Measurements from ENCODE around the gene THSD7A.
"Not testable (repeated sequence)": the region's sequence is repeated elsewhere in the genome, so short reads cannot be mapped to it uniquely, and the experiment has no call there.

Gene THSD7A

DNA sequence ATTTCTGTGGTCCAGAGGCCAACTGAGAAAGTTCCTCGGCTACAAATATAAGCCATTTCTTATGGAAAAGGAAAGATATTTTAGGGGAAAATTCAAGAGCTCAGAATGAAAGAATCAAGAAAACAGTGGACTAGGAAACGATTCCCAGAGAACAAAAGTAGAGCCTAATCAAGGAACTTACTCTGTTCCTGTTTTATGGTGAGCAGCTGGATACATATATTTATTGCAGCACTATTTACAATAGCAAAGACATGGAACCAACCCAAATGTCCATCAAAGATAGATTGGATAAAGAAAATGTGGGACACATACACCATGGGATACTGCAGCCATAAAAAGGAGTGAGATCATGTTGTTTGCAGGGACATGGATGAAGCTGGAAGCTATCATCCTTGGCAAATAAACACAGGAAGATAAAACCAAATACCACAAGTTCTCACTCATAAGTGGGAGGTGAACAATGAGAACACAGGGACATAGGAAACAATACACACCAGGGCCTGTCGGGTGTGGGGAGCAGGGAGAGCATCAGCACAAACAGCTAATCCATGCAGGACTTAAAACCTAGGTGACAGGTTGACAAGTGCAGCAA lies 298.7 kb downstream of the THSD7A start:
- peak; percentile 96 for DNase-seq (ENCODE audit: low read depth)
- TF ChIP-seq, protein P1, sequence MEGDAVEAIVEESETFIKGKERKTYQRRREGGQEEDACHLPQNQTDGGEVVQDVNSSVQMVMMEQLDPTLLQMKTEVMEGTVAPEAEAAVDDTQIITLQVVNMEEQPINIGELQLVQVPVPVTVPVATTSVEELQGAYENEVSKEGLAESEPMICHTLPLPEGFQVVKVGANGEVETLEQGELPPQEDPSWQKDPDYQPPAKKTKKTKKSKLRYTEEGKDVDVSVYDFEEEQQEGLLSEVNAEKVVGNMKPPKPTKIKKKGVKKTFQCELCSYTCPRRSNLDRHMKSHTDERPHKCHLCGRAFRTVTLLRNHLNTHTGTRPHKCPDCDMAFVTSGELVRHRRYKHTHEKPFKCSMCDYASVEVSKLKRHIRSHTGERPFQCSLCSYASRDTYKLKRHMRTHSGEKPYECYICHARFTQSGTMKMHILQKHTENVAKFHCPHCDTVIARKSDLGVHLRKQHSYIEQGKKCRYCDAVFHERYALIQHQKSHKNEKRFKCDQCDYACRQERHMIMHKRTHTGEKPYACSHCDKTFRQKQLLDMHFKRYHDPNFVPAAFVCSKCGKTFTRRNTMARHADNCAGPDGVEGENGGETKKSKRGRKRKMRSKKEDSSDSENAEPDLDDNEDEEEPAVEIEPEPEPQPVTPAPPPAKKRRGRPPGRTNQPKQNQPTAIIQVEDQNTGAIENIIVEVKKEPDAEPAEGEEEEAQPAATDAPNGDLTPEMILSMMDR (IDR thresholded peaks at IDR 0.05; ENCODE audit: control insufficient read depth, extremely low read depth, insufficient read depth), result no peak
- peak overlapping the region; percentile 1; the same call in 1 of the 2 replicates for H3K4me3 ChIP-seq (ENCODE audit: low read depth, low read length)

DNA sequence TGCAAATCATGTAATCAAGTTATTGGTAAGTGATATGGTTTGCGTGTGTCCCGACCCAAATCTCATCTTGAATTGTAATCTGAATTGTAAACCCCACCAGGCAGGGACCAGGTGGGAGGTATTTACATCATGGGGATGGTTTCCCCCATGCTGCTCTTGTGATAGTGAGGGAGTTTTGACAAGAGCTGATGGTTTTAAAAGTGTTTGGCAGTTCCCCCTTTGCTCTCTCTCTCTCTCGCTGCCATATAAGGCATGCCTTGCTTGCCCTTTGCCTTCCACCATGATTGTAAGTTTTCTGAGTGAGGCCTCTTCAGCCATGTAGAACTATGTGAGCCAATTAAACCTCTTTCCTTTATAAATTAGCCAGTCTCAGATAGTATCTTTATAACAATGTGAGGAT lies 302.6 kb downstream of the THSD7A start:
- peak; percentile 58 for DNase-seq (ENCODE audit: low read depth)
- H3K4me3 ChIP-seq (ENCODE audit: low read depth, low read length), result no peak overlapping the region
- TF ChIP-seq, protein P1 (IDR thresholded peaks at IDR 0.05; ENCODE audit: control insufficient read depth, extremely low read depth, insufficient read depth), result no peak

DNA sequence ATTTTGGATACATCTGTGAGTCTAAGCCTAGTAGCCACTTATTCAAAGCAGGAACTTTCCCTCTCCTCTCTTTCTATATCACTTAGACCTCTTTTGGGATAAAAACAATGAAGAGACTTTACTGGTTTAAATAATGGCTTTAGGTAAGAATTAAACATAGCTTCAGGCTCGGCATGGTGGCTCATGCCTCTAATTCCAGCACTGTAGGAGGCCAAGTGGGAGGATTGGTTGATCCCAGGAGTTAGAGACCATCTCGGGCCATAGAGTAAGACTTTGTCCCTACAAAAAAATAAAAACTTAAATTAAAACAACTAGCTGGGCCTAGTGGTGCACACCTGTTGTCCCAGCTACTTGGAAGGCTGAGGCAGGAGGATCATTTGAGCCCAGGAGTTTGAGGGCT lies 304.3 kb downstream of the THSD7A start:
- TF ChIP-seq, protein P1 (IDR thresholded peaks at IDR 0.05; ENCODE audit: control insufficient read depth, extremely low read depth, insufficient read depth), result no peak
- no peak for DNase-seq (ENCODE audit: low read depth)
- no peak overlapping the region for H3K4me3 ChIP-seq (ENCODE audit: low read depth, low read length)

DNA sequence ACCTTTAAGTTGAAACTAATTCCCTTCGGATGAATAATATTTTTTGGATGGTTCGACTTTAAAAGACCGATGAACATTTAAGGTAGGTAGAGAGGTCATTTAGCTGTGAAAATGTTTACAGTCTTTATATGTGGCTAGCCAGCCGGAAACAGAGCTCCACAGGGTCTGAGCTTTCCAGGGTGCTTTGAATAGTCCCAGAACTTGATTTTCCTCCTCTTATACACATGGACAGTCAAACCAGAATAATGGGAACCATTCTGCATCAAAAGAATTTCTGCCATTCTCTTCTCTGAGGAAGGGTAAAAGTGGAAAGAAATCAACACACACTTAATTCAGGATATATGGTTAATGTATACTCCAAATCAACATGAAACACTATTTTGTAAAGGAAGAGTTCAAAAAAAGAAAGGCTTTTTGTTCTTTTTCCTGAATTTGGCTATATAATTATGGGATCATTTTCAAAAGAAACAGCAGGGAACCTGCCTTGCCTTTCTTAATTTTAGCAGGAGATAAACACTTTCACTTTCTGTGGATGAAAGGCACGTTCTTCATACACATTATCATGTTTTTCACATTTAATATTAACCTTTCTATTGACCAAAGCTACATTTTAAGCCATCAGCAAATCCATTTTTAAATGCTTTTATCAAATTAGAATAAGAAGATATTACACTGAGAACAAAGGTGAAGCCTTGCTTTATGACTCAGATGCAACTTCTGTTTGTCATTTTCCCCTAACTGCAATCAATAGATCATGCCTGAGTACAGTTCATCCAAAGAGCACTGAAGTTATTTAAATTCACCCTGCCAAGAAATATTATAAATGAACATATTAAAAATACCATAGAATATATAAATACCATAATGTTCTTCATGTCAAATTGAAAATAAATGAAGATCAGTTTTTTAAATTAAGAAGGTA lies 307.3 kb downstream of the THSD7A start:
- H3K4me3 ChIP-seq (ENCODE audit: low read depth, low read length), result no peak overlapping the region
- no peak for DNase-seq (ENCODE audit: low read depth)
- TF ChIP-seq, protein P1 (IDR thresholded peaks at IDR 0.05; ENCODE audit: control insufficient read depth, extremely low read depth, insufficient read depth), result no peak

DNA sequence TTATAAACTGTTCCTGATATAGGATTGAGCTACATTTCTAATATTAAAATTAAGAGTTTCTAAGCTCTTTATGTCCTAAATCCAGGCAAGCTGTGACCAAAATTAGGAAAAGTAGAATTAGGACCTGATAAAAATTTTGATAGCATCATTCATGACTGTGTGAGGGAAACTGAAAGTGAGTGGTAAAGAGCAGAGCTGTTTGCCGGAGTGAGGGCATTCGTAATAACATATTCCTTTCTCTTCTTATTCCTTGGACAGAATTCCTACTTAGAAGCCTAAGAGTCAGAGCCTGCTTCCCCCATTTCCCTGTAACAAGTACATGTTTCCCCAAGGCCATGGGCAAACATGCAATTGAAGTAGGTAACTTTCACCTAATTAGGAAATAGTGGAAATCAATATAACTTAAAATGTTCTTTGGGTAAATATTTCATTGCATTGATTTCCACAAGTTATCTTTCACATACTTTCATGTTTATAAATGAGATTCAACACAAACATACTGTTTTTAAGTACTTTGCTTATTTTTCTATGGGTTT lies 310.0 kb downstream of the THSD7A start:
- H3K4me3 ChIP-seq (ENCODE audit: low read depth, low read length); DNase-seq (ENCODE audit: low read depth): not testable (repeated sequence)

DNA sequence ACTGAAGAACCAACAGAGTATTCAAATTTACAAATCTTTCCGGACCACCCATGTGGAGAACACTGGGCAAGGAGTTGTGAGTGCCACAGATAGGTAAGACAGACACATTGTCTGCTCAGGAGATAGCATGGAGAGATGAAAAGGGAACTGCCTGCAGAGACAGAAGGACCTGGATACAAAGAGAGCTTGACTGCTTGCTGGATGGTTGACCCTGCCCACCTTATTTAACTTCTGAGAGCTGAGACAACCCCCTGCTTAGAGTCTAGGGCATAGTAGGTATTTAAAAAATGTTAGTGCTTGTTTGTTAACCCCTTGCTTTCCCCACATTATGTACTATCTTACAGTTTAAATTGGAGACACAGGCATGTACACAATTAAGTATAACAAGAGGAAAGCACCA lies 314.1 kb downstream of the THSD7A start:
- TF ChIP-seq, protein P1 (IDR thresholded peaks at IDR 0.05; ENCODE audit: control insufficient read depth, extremely low read depth, insufficient read depth), result no peak
- DNase-seq (ENCODE audit: low read depth), result no peak
- no peak overlapping the region for H3K4me3 ChIP-seq (ENCODE audit: low read depth, low read length)

DNA sequence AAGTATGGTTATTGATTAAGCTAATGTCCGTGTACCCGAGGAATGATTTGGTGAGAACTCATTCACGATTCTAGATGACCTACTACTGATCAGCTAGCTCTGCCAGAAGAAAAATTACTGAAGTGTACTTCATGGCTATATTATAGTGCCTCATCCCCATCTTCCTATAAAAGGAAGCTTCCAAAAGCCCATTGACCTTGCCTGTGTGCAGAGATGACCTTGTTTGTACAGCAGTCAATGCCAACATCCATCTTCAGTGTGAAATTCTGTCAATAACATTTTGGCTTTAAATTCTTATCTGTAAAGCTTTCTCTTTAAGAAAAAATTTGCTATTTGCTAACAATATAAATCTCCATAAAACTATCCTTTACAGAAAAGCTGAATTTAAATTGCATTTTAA lies 315.7 kb downstream of the THSD7A start:
- H3K4me3 ChIP-seq (ENCODE audit: low read depth, low read length), result no peak overlapping the region
- DNase-seq (ENCODE audit: low read depth), result no peak
- TF ChIP-seq, protein P1 (IDR thresholded peaks at IDR 0.05; ENCODE audit: control insufficient read depth, extremely low read depth, insufficient read depth), result no peak

All from LNCaP clone FGC (cell line).